ENCODE measurements around the gene BCL2. TPM values are rescaled to one million over a fixed set of nuclear protein-coding genes. Genes with fewer than 3 reads are reported as not detected.

BCL2 gene
- total and polyA plus RNA-seq, 9 of the 15 experiments (the other 6 are each of a cell fraction or from before 2014, with no cell fraction given), result 0.10 to 1.1 (median 0.65) TPM

GRCh38 chr18:63234432-63234831 is 85.1 kb downstream of the BCL2 start:
- Histone ChIP-seq H3K9ac (ENCODE audit: insufficient read depth in 1 of 2, low read depth in 2 of 2, low read length in 2 of 2) (no peak overlapping the region), H3K4me1 (replicated peaks in 1 of 2; ENCODE audit: control insufficient read depth in 2 of 2, insufficient read depth in 2 of 2, low read length in 2 of 2) (no peaks in the 10 kb centered on the region), H3K9me1 (ENCODE audit: control insufficient read depth, insufficient read depth, low read length) (no peaks in the 10 kb centered on the region), H3K36me3 (ENCODE audit: control insufficient read depth, insufficient read depth, low read length) (no peaks in the 10 kb centered on the region), H2AFZ (ENCODE audit: low read depth, low read length) (no peak overlapping the region), H3K27ac (ENCODE audit: extremely low read depth, low read depth, low read length) (no peak overlapping the region), H3K9me3 (replicated peaks; ENCODE audit: control insufficient read depth, insufficient read depth, low read depth, low read length) (no peaks in the 10 kb centered on the region), H3K79me2 (ENCODE audit: control insufficient read depth, insufficient read depth, low read length) (no peaks in the 10 kb centered on the region), H4K20me1 (replicated peaks; ENCODE audit: control insufficient read depth, insufficient read depth, low read length) (no peaks in the 10 kb centered on the region), H3K4me3 (no peak overlapping the region), H3K4me2 (ENCODE audit: insufficient read depth, low read length) (no peak overlapping the region), H3K27me3 (ENCODE audit: control insufficient read depth in 2 of 2, insufficient read depth in 2 of 2, low read length in 2 of 2) (no peaks in the 10 kb centered on the region)
- FAIRE-seq (no peak), DNase-seq (ENCODE audit: extremely low read depth in 1 of 4, low spot score in 3 of 4) (no peak), ATAC-seq (no peak)
- ChIA-PET POLR2A (no interaction called here), CTCF (ENCODE audit: low intra/inter-chr PET ratio) (no interaction called here)
- WGBS (ENCODE audit: insufficient coverage, low coverage, missing lambda C conversion rate), result 17% methylated on average over 5 of the region's 5 CpGs
- in situ Hi-C loops (cut with MboI), result no loop called here
- intact Hi-C loops (cut with micrococcal nuclease), result no loop called here
- TF ChIP-seq ZNF146 (CRISPR knock-in tag; IDR thresholded peaks at IDR 0.05; ENCODE audit: unreplicated experiment), result peak; percentile 38
- TF ChIP-seq SIRT6 (IDR thresholded peaks at IDR 0.05; ENCODE audit: low read depth, low read length), result no peak
- no TSS peak for BruUV-seq (replicated peaks)

DNA sequence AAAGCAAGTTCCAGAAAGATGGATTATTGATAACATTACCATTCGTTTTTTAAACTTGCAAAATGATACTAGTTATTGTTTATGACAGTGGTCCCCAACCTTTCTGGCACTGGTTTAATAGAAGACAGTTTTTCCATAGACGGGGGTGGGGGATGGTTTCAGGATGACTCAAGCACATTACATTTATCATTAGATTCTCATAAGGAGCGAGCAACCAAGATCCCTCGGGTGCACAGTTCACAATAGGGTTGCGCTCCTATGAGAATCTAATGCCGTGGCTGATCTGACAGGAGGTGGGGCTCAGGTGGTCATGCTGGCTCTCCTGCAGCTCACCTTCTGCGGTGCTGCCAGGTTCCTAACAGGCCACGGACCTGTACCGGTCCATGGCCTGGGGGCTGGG is 86.2 kb downstream of the BCL2 start:
- no peaks in the 10 kb centered on the region for H3K27me3 ChIP-seq (ENCODE audit: control insufficient read depth in 2 of 2, insufficient read depth in 2 of 2, low read length in 2 of 2)
- H4K20me1 ChIP-seq (replicated peaks; ENCODE audit: control insufficient read depth, insufficient read depth, low read length), result no peaks in the 10 kb centered on the region
- no peak for DNase-seq (ENCODE audit: extremely low read depth in 1 of 4, low spot score in 3 of 4)
- BruUV-seq (replicated peaks), result no TSS peak
- no peaks in the 10 kb centered on the region for H3K9me3 ChIP-seq (replicated peaks; ENCODE audit: control insufficient read depth, insufficient read depth, low read depth, low read length)
- H3K79me2 ChIP-seq (ENCODE audit: control insufficient read depth, insufficient read depth, low read length), result no peaks in the 10 kb centered on the region
- ChIA-PET POLR2A (interaction anchor here (0.5 to 1.2 kb wide), 3 partner anchors 23 to 211 kb away, joined by 3 to 4 read pairs (median 3); no protein-coding TSS in a partner anchor), CTCF (ENCODE audit: low intra/inter-chr PET ratio) (no interaction called here)
- FAIRE-seq, result no peak
- H3K36me3 ChIP-seq (ENCODE audit: control insufficient read depth, insufficient read depth, low read length), result no peaks in the 10 kb centered on the region
- intact Hi-C loops (cut with micrococcal nuclease) (no loop called here), in situ Hi-C loops (cut with MboI) (no loop called here)
- 17% methylated on average over 9 of the region's 9 CpGs for WGBS (ENCODE audit: insufficient coverage, low coverage, missing lambda C conversion rate)
- H3K4me3 ChIP-seq, result no peak overlapping the region
- H3K4me2 ChIP-seq (ENCODE audit: insufficient read depth, low read length), result no peak overlapping the region
- H3K4me1 ChIP-seq (replicated peaks in 1 of 2; ENCODE audit: control insufficient read depth in 2 of 2, insufficient read depth in 2 of 2, low read length in 2 of 2), result no peaks in the 10 kb centered on the region
- no peak overlapping the region for H3K27ac ChIP-seq (ENCODE audit: extremely low read depth, low read depth, low read length)
- no peak for ATAC-seq
- H3K9ac ChIP-seq (ENCODE audit: insufficient read depth in 1 of 2, low read depth in 2 of 2, low read length in 2 of 2), result no peak overlapping the region
- TF ChIP-seq ESRRA (IDR thresholded peaks at IDR 0.05; ENCODE audit: borderline replicate concordance, low read depth) (no peak), ZFP1 (CRISPR knock-in tag; IDR thresholded peaks at IDR 0.05) (no peak), THAP7 (CRISPR knock-in tag; IDR thresholded peaks at IDR 0.05) (no peak), GTF2F1 (IDR thresholded peaks at IDR 0.05; ENCODE audit: low read depth, low read length) (no peak), ZNF324 (CRISPR knock-in tag; IDR thresholded peaks at IDR 0.05) (no peak)
- H2AFZ ChIP-seq (ENCODE audit: low read depth, low read length), result no peak overlapping the region
- no peaks in the 10 kb centered on the region for H3K9me1 ChIP-seq (ENCODE audit: control insufficient read depth, insufficient read depth, low read length)

Data from K562 (cell line).